HL-60 (cell line): ENCODE data around the gene ADISSP.

ENCODE experiments used
- CTCF ChIP-seq: IDR thresholded peaks from one replicate; pipeline ENCODE4 v1.5.1; 2011; ENCODE audit warnings: low read length, control low read depth, inconsistent platforms; ENCODE audit not compliant: insufficient read depth
- GABPA ChIP-seq: IDR thresholded peaks from 2 replicates; pipeline ENCODE4 v1.6.1; 2012; ENCODE audit warnings: low read depth
- REST ChIP-seq: IDR thresholded peaks from 2 replicates; pipeline ENCODE4 v1.6.1; 2012; ENCODE audit warnings: low read depth; ENCODE audit not compliant: insufficient replicate concordance
- SPI1 ChIP-seq: IDR thresholded peaks from 2 replicates; pipeline ENCODE4 v1.6.1; 2012; ENCODE audit warnings: low read depth, mild to moderate bottlenecking, borderline replicate concordance

- no peak for TF ChIP-seq SPI1
- TF ChIP-seq CTCF, result no peak
- no peak for TF ChIP-seq GABPA
- TF ChIP-seq REST, result no peak
Measured at GRCh38 chr20:3771552-3772058, 4.1 kb upstream of the ADISSP start.
